Posterior vena cava (tissue), 2 donors: ENCODE measurements around the gene CHERP. TPM values are rescaled to one million over a fixed set of nuclear protein-coding genes. Genes with fewer than 3 reads are reported as not detected.

Experiments
- DNase-seq: peaks from one replicate; pipeline ENCODE4 v3.0.0-alpha.2; 2020; ENCODE audit warnings: low spot score
- intact Hi-C, 2 donors: fragments of 100-400 bp; cut with DNase I; formaldehyde crosslinking; loops; one replicate each; pipeline versions ENCODE4 v1.14.1 to v1.14.2; 2022 to 2023
- total RNA-seq, 2 donors: library from RNA; stranded (reverse); fragmentation: NEBNext Ultra II Directional; extraction: Animal tissue kit (Norgen Biotek cat#: 25700); gene quantifications; one replicate each; pipeline ENCODE4 v1.2.1, GENCODE V29; 2021
- donor health status: DM: yes; HTN: yes; CAD: no.
- donor health status: DM: yes; HTN: yes; CAD: no.

The CHERP gene
- total RNA-seq, 2 donors from 2014 or later: 21.4 to 23.6 TPM

GRCh38 chr19:16579381-16579780 lies 37.1 kb upstream of the CHERP start:
- intact Hi-C loops: loop anchor here (10.0 kb wide), 1 partner anchor 45 kb away; the partner anchor contains the start of gene MED26 (in 2 of the 2)
- no peak for DNase-seq

- no peak for DNase-seq
- intact Hi-C loops: loop anchor here (10.0 kb wide), 1 partner anchor 47 kb away; the partner anchor contains the start of gene MED26 (in 2 of the 2)
Observed at GRCh38 chr19:16577531-16577985, 35.3 kb upstream of the CHERP start.

- DNase-seq: no peak
- intact Hi-C loops: loop anchor here (10.0 kb wide), 1 partner anchor 48 kb away; the partner anchor contains the start of gene MED26 (in 2 of the 2)
Observed at GRCh38 chr19:16576690-16577530, 34.7 kb upstream of the CHERP start.

GRCh38 chr19:16575861-16576689 lies 33.8 kb upstream of the CHERP start:
- intact Hi-C loops: loop anchor here (10.0 kb wide), 1 partner anchor 49 kb away; the partner anchor contains the start of gene MED26 (in 2 of the 2)
- DNase-seq: no peak

GRCh38 chr19:16575282-16575681 lies 33.0 kb upstream of the CHERP start:
- intact Hi-C loops: loop anchor here (10.0 kb wide), 1 partner anchor 50 kb away; the partner anchor contains the start of gene MED26 (in 2 of the 2)
- no peak for DNase-seq

GRCh38 chr19:16573925-16574324 lies 31.7 kb upstream of the CHERP start:
- intact Hi-C loops: loop anchor here (10.0 kb wide), 1 partner anchor 51 kb away; the partner anchor contains the start of gene MED26 (in 2 of the 2)
- no peak for DNase-seq

- no peak for DNase-seq
- intact Hi-C loops: loop anchor here (10.0 kb wide), 1 partner anchor 52 kb away; the partner anchor contains the start of gene MED26 (in 2 of the 2)
Observed at GRCh38 chr19:16573296-16573695, 31.1 kb upstream of the CHERP start.

GRCh38 chr19:16572332-16573211 lies 30.3 kb upstream of the CHERP start, which contains the start of gene SLC35E1:
SLC35E1 (minus strand) TSS chr19:16572415; CDS start chr19:16572364, 51 bp downstream.
- intact Hi-C loops: loop anchor here (10.0 kb wide), 1 partner anchor 52 kb away; the partner anchor contains the start of gene MED26 (in 2 of the 2)

GRCh38 chr19:16571822-16572331 lies 29.6 kb upstream of the CHERP start:
- DNase-seq: no peak
- intact Hi-C loops: loop anchor here (10.0 kb wide), 1 partner anchor 53 kb away; the partner anchor contains the start of gene MED26 (in 2 of the 2)

More at GRCh38 chr19:16572332-16573211, 30.3 kb upstream of the CHERP start, which contains the start of gene SLC35E1:
- DNase-seq: peak; percentile 99

GRCh38 chr19:16571283-16571682 lies 29.0 kb upstream of the CHERP start:
- no peak for DNase-seq
- intact Hi-C loops: loop anchor here (10.0 kb wide), 1 partner anchor 54 kb away; the partner anchor contains the start of gene MED26 (in 2 of the 2)

GRCh38 chr19:16569609-16570320 lies 27.5 kb upstream of the CHERP start:
- intact Hi-C loops: loop anchor here (10.0 kb wide), 1 partner anchor 55 kb away; the partner anchor contains the start of gene MED26 (in 2 of the 2)

GRCh38 chr19:16566702-16567101 lies 24.5 kb upstream of the CHERP start:
- DNase-seq: no peak
- intact Hi-C loops: no loop called here

More at GRCh38 chr19:16569609-16570320, 27.5 kb upstream of the CHERP start:
- no peak for DNase-seq

- DNase-seq: no peak
- intact Hi-C loops: no loop called here
Observed at GRCh38 chr19:16566161-16566560, 23.9 kb upstream of the CHERP start.

GRCh38 chr19:16564842-16565241 lies 22.6 kb upstream of the CHERP start:
- intact Hi-C loops: no loop called here
- no peak for DNase-seq

- intact Hi-C loops: no loop called here
Observed at GRCh38 chr19:16562608-16563025, 20.4 kb upstream of the CHERP start.

GRCh38 chr19:16561382-16561781 lies 19.1 kb upstream of the CHERP start:
- intact Hi-C loops: no loop called here
- DNase-seq: no peak

More at GRCh38 chr19:16562608-16563025, 20.4 kb upstream of the CHERP start:
- no peak for DNase-seq

- intact Hi-C loops: no loop called here
- DNase-seq: no peak
Observed at GRCh38 chr19:16559780-16560276, 17.6 kb upstream of the CHERP start.
